Liver (tissue), 3 donors: Measurements from ENCODE around the gene ANKFY1.

Experiments used
- ATF3 ChIP-seq: IDR thresholded peaks from 2 replicates; pipeline ENCODE4 v1.6.1; 2016; ENCODE audit warnings: antibody characterized with exemption
- CTCF ChIP-seq: fragments of 150-350 bp; IDR thresholded peaks from 2 replicates; pipeline ENCODE4 v1.5.1; 2017; ENCODE audit warnings: improper control_type of control experiment, low read depth, low read length; ENCODE audit not compliant: missing input control
- HNF4A ChIP-seq, 2 donors: conservative IDR thresholded peaks; 2 replicates each; pipeline ENCODE4 v1.6.1; 2016; ENCODE audit warnings: antibody characterized with exemption in 2 of 2, mild to moderate bottlenecking in 2 of 2
- MAX ChIP-seq: IDR thresholded peaks from 2 replicates; pipeline ENCODE4 v1.6.1; 2016; ENCODE audit warnings: antibody characterized with exemption
- RAD21 ChIP-seq, 2 donors: IDR thresholded peaks; 2 replicates each; pipeline ENCODE4 v1.6.1; 2016; ENCODE audit warnings: antibody characterized with exemption in 2 of 2, mild to moderate bottlenecking in 2 of 2
- REST ChIP-seq: IDR thresholded peaks from 2 replicates; pipeline ENCODE4 v1.6.1; 2016; ENCODE audit warnings: antibody characterized with exemption, mild to moderate bottlenecking
- RXRA ChIP-seq, 2 donors: IDR thresholded peaks; 2 replicates each; pipeline ENCODE4 v1.6.1; 2017 to 2018; ENCODE audit warnings: antibody characterized with exemption in 2 of 2, mild to moderate bottlenecking in 1 of 2
- TAF1 ChIP-seq: conservative IDR thresholded peaks from 2 replicates; pipeline ENCODE4 v1.6.1; 2016; ENCODE audit warnings: antibody characterized with exemption, mild to moderate bottlenecking
- YY1 ChIP-seq: IDR thresholded peaks from 2 replicates; pipeline ENCODE4 v1.6.1; 2016; ENCODE audit warnings: antibody characterized with exemption, mild to moderate bottlenecking
- ZBTB33 ChIP-seq: IDR thresholded peaks from 2 replicates; pipeline ENCODE4 v1.6.1; 2016; ENCODE audit warnings: antibody characterized with exemption
- donor health status: healthy.
- donor health status: healthy.

GRCh38 chr17:4162321-4162720 lies 101.5 kb downstream of the ANKFY1 start:
- TF ChIP-seq MAX (no peak), ZBTB33 (no peak), RXRA (IDR thresholded peaks at IDR 0.05) (no peak), RAD21 (IDR thresholded peaks at IDR 0.05) (no peak), CTCF (no peak), TAF1 (no peak), YY1 (no peak), HNF4A (conservative IDR thresholded peaks at IDR 0.05) (no peak), ATF3 (no peak), REST (no peak)
